ENCODE results near the gene FER. TPM values are rescaled to one million over a fixed set of nuclear protein-coding genes. Genes with fewer than 3 reads are reported as not detected.

The FER gene
- total RNA-seq, 1 donor from 2014 or later, result 11.8 TPM

- intact Hi-C loops (cut with DNase I), result no loop called here
- TF ChIP-seq CTCF (IDR thresholded peaks at IDR 0.05), result no peak
- Histone ChIP-seq H3K36me3 (no peaks in the 10 kb centered on the region), H3K4me1 (no peaks in the 10 kb centered on the region), H3K27ac (no peak overlapping the region), H3K27me3 (no peaks in the 10 kb centered on the region), H3K4me3 (no peak overlapping the region), H3K9me3 (no peaks in the 10 kb centered on the region)
- no peak for DNase-seq (ENCODE audit: low spot score in 2 of 2)
Measured at GRCh38 chr5:108924457-108924961, 176.8 kb downstream of the FER start.

GRCh38 chr5:108925073-108925472 lies 177.4 kb downstream of the FER start:
- Histone ChIP-seq H3K4me1 (no peaks in the 10 kb centered on the region), H3K27me3 (no peaks in the 10 kb centered on the region), H3K36me3 (no peaks in the 10 kb centered on the region), H3K4me3 (no peak overlapping the region), H3K9me3 (no peaks in the 10 kb centered on the region), H3K27ac (no peak overlapping the region)
- DNase-seq (ENCODE audit: low spot score in 2 of 2), result no peak
- TF ChIP-seq CTCF (IDR thresholded peaks at IDR 0.05), result no peak
- intact Hi-C loops (cut with DNase I), result no loop called here

- Histone ChIP-seq H3K27me3 (no peaks in the 10 kb centered on the region), H3K36me3 (no peaks in the 10 kb centered on the region), H3K4me3 (no peak overlapping the region), H3K4me1 (no peaks in the 10 kb centered on the region), H3K27ac (no peak overlapping the region), H3K9me3 (peaks cover 0 to 5% of the 10 kb centered on the region in 2 donors)
- intact Hi-C loops (cut with DNase I), result no loop called here
- no peak for TF ChIP-seq CTCF (IDR thresholded peaks at IDR 0.05)
- DNase-seq (ENCODE audit: low spot score in 2 of 2), result no peak
Measured at GRCh38 chr5:108930107-108930506, 182.4 kb downstream of the FER start.

GRCh38 chr5:108935611-108936010 lies 187.9 kb downstream of the FER start:
- no peaks in the 10 kb centered on the region for H3K36me3 ChIP-seq
- no peaks in the 10 kb centered on the region for H3K4me1 ChIP-seq
- intact Hi-C loops (cut with DNase I), result no loop called here
- no peak for DNase-seq (ENCODE audit: low spot score in 2 of 2)
- H3K27ac ChIP-seq, result no peak overlapping the region
- H3K27me3 ChIP-seq, result no peaks in the 10 kb centered on the region
- peaks cover 0 to 5% of the 10 kb centered on the region in 2 donors for H3K9me3 ChIP-seq
- no peak overlapping the region for H3K4me3 ChIP-seq
- no peak for TF ChIP-seq CTCF (IDR thresholded peaks at IDR 0.05)

GRCh38 chr5:108937221-108937620 lies 189.5 kb downstream of the FER start:
- no peak overlapping the region for H3K4me3 ChIP-seq
- no peaks in the 10 kb centered on the region for H3K4me1 ChIP-seq
- H3K27ac ChIP-seq, result no peak overlapping the region
- no peak for DNase-seq (ENCODE audit: low spot score in 2 of 2)
- intact Hi-C loops (cut with DNase I), result no loop called here
- no peak for TF ChIP-seq CTCF (IDR thresholded peaks at IDR 0.05)
- no peaks in the 10 kb centered on the region for H3K27me3 ChIP-seq
- no peaks in the 10 kb centered on the region for H3K36me3 ChIP-seq
- H3K9me3 ChIP-seq, result peaks cover 0 to 5% of the 10 kb centered on the region in 2 donors

- H3K4me3 ChIP-seq, result no peak overlapping the region
- H3K27me3 ChIP-seq, result no peaks in the 10 kb centered on the region
- H3K36me3 ChIP-seq, result no peaks in the 10 kb centered on the region
- intact Hi-C loops (cut with DNase I), result no loop called here
- TF ChIP-seq CTCF (IDR thresholded peaks at IDR 0.05), result no peak
- H3K27ac ChIP-seq, result no peak overlapping the region
- H3K4me1 ChIP-seq, result no peaks in the 10 kb centered on the region
- DNase-seq (ENCODE audit: low spot score in 2 of 2), result no peak
- H3K9me3 ChIP-seq, result no peaks in the 10 kb centered on the region
Measured at GRCh38 chr5:108940506-108940905, 192.8 kb downstream of the FER start.
